Gastroesophageal sphincter (tissue), 3 donors: Measurements from ENCODE around the gene SSU72.

Source experiments
- EP300 ChIP-seq: sonication (generic); formaldehyde crosslinking; IDR thresholded peaks from one replicate; pipeline ENCODE4 v1.6.1; 2017; ENCODE audit warnings: antibody characterized with exemption, mild to moderate bottlenecking
- POLR2A ChIP-seq, 2 donors: fragments of 450-650 bp; IDR thresholded peaks; one replicate each; pipeline ENCODE4 v1.6.1; 2017; ENCODE audit warnings: antibody characterized with exemption in 2 of 2, mild to moderate bottlenecking in 2 of 2, moderate library complexity in 1 of 2
- POLR2AphosphoS5 ChIP-seq: sonication (generic); formaldehyde crosslinking; IDR thresholded peaks from one replicate; pipeline ENCODE4 v1.6.1; 2017; ENCODE audit warnings: antibody characterized with exemption
- TF ChIP-seq, protein P1 (sequence below), 4 experiments: fragments of 200-600 bp in 2 of 4; fragments of 450-650 bp in 2 of 4; sonication (generic) in 1 of 4; IDR thresholded peaks; one replicate each; pipeline ENCODE4 v1.5.1; 2017 to 2019; ENCODE audit warnings: antibody characterized with exemption in 4 of 4, mild to moderate bottlenecking in 2 of 4, moderate library complexity in 2 of 4

GRCh38 chr1:1528301-1529267 lies 46.1 kb downstream of the SSU72 start:
- TF ChIP-seq POLR2AphosphoS5 = no peak
- TF ChIP-seq, protein P1, sequence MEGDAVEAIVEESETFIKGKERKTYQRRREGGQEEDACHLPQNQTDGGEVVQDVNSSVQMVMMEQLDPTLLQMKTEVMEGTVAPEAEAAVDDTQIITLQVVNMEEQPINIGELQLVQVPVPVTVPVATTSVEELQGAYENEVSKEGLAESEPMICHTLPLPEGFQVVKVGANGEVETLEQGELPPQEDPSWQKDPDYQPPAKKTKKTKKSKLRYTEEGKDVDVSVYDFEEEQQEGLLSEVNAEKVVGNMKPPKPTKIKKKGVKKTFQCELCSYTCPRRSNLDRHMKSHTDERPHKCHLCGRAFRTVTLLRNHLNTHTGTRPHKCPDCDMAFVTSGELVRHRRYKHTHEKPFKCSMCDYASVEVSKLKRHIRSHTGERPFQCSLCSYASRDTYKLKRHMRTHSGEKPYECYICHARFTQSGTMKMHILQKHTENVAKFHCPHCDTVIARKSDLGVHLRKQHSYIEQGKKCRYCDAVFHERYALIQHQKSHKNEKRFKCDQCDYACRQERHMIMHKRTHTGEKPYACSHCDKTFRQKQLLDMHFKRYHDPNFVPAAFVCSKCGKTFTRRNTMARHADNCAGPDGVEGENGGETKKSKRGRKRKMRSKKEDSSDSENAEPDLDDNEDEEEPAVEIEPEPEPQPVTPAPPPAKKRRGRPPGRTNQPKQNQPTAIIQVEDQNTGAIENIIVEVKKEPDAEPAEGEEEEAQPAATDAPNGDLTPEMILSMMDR (IDR thresholded peaks at IDR 0.05) = no peak
- no peak for TF ChIP-seq POLR2A (IDR thresholded peaks at IDR 0.05)
- TF ChIP-seq EP300 = no peak
